CD14-positive monocyte (primary cell): ENCODE measurements around the gene RAPH1. TPM values are rescaled to one million over a fixed set of nuclear protein-coding genes. Genes with fewer than 3 reads are reported as not detected.

Experiments used
- DNase-seq, 3 donors: peaks; one replicate each; pipeline ENCODE4 v3.0.0-alpha.2; 2011 to 2022
- H2AFZ ChIP-seq: 2 replicates; pipeline ENCODE4 v1.6.0; 2012; ENCODE audit warnings: mild to moderate bottlenecking, low read depth, low read length, inconsistent platforms; ENCODE audit not compliant: insufficient read depth, poor library complexity, severe bottlenecking
- H3K27ac ChIP-seq, 2 donors: 1 replicate in 1 of 2; 2 replicates in 1 of 2; pipeline ENCODE4 v1.5.1; 2012 to 2013; ENCODE audit warnings: low read length in 2 of 2, control low read depth in 1 of 2, inconsistent platforms in 1 of 2, low read depth in 1 of 2, mild to moderate bottlenecking in 1 of 2
- H3K27me3 ChIP-seq, 2 donors: one replicate each; pipeline versions ENCODE4 v1.6.0 to v1.6.1; 2011 to 2013; ENCODE audit warnings: low read length in 2 of 2; ENCODE audit not compliant: control insufficient read depth in 2 of 2, insufficient read depth in 2 of 2
- H3K36me3 ChIP-seq, 2 donors: replicated peaks in 1 of 2; 1 replicate in 1 of 2; 2 replicates in 1 of 2; pipeline versions ENCODE4 v1.5.1 to v1.6.1; 2012 to 2013; ENCODE audit warnings: low read length in 2 of 2, control low read depth in 1 of 2, inconsistent platforms in 1 of 2, mild to moderate bottlenecking in 1 of 2; ENCODE audit not compliant: insufficient read depth in 2 of 2, control insufficient read depth in 1 of 2
- H3K4me1 ChIP-seq, 2 donors: 1 replicate in 1 of 2; 2 replicates in 1 of 2; pipeline versions ENCODE4 v1.5.1 to v1.6.1; 2012 to 2013; ENCODE audit warnings: low read length in 2 of 2, control low read depth in 1 of 2, inconsistent platforms in 1 of 2, mild to moderate bottlenecking in 1 of 2, moderate library complexity in 1 of 2; ENCODE audit not compliant: insufficient read depth in 2 of 2, control insufficient read depth in 1 of 2
- H3K4me2 ChIP-seq: replicated peaks from 2 replicates; pipeline ENCODE3; 2012; ENCODE audit warnings: low read length, moderate library complexity, mild to moderate bottlenecking; ENCODE audit not compliant: poor library complexity, severe bottlenecking; ENCODE audit errors: extremely low read depth
- H3K4me3 ChIP-seq, 3 experiments: fragments of 200-600 bp in 1 of 3; sonication (generic) in 1 of 3; replicated peaks in 1 of 3; 1 replicate in 2 of 3; 2 replicates in 1 of 3; pipeline ENCODE4 v1.5.1; 2011 to 2013; ENCODE audit warnings: low read length in 3 of 3, mild to moderate bottlenecking in 3 of 3, control low read depth in 2 of 3, low read depth in 2 of 3, inconsistent platforms in 1 of 3, moderate library complexity in 1 of 3
- H3K79me2 ChIP-seq: 2 replicates; pipeline ENCODE4 v1.6.0; 2012; ENCODE audit warnings: mild to moderate bottlenecking, control low read depth, inconsistent platforms, low read length, moderate library complexity; ENCODE audit not compliant: insufficient read depth
- H3K9ac ChIP-seq: 2 replicates; pipeline ENCODE4 v1.6.0; 2017; ENCODE audit warnings: low read length, mild to moderate bottlenecking; ENCODE audit not compliant: insufficient read depth, poor library complexity, severe bottlenecking
- H3K9me3 ChIP-seq, 2 donors: replicated peaks in 1 of 2; 1 replicate in 1 of 2; 2 replicates in 1 of 2; pipeline versions ENCODE4 v1.5.1 to v1.6.1; 2012 to 2013; ENCODE audit warnings: low read length in 2 of 2, control low read depth in 1 of 2; ENCODE audit not compliant: control insufficient read depth in 1 of 2, insufficient read depth in 1 of 2
- H4K20me1 ChIP-seq: 2 replicates; pipeline ENCODE4 v1.6.0; 2012; ENCODE audit warnings: mild to moderate bottlenecking, low read length, control low read depth, moderate library complexity; ENCODE audit not compliant: insufficient read depth
- H3K27ac Mint-ChIP-seq, 7 donors: one replicate each; pipeline ENCODE4 v1.8.0; 2020; ENCODE audit warnings: mild to moderate bottlenecking in 7 of 7, mixed read lengths in 7 of 7, moderate library complexity in 6 of 7, inconsistent platforms in 2 of 7
- H3K27me3 Mint-ChIP-seq, 3 donors: one replicate each; pipeline ENCODE4 v1.8.0; 2021 to 2022; ENCODE audit warnings: low read depth in 3 of 3, mild to moderate bottlenecking in 3 of 3, mixed read lengths in 3 of 3, moderate library complexity in 3 of 3, inconsistent platforms in 1 of 3
- H3K36me3 Mint-ChIP-seq, 2 donors: one replicate each; pipeline ENCODE4 v1.8.0; 2020; ENCODE audit warnings: mixed read lengths in 2 of 2, inconsistent platforms in 1 of 2, mild to moderate bottlenecking in 1 of 2
- H3K4me1 Mint-ChIP-seq: one replicate; pipeline ENCODE4 v1.8.0; 2020; ENCODE audit warnings: mild to moderate bottlenecking, mixed read lengths
- H3K4me3 Mint-ChIP-seq, 2 donors: one replicate each; pipeline ENCODE4 v1.8.0; 2020; ENCODE audit warnings: mild to moderate bottlenecking in 2 of 2, mixed read lengths in 2 of 2, moderate library complexity in 1 of 2
- H3K9me3 Mint-ChIP-seq, 7 donors: one replicate each; pipeline ENCODE4 v1.8.0; 2020 to 2022; ENCODE audit warnings: mixed read lengths in 7 of 7, mild to moderate bottlenecking in 6 of 7, moderate library complexity in 6 of 7, inconsistent platforms in 2 of 7
- CTCF ChIP-seq: fragments of 200-600 bp; IDR thresholded peaks from one replicate; pipeline ENCODE4 v1.8.0; 2022; ENCODE audit warnings: antibody characterized with exemption, mild to moderate bottlenecking
- WGBS: methylation state at CpG from one replicate; pipeline ENCODE4 v1.1.5; 2013; ENCODE audit warnings: missing lambda C conversion rate; ENCODE audit not compliant: insufficient coverage; 5-methylcytosine and 5-hydroxymethylcytosine counted together
- intact Hi-C, 2 donors: fragments of 100-400 bp; cut with micrococcal nuclease; formaldehyde crosslinking; loops; one replicate each; pipeline versions ENCODE4 v1.15.0 to v1.15.1; 2023
- polyA plus RNA-seq, 3 donors: library from polyadenylated mRNA; depleted of rRNA in 1 of 3; unstranded in 2 of 3; stranded (reverse) in 1 of 3; fragments of 300-500 nt in 2 of 3; fragments of >200 nt in 1 of 3; fragmentation: Illumina TruSeq in 2 of 3; gene quantifications; 1 replicate in 2 of 3; 2 replicates in 1 of 3; pipeline ENCODE4 v1.2.3, GENCODE V29; 2012 to 2021

The RAPH1 gene
- polyA plus RNA-seq, 3 donors = 3.8 to 5.1 (median 4.5) TPM

- DNase-seq = peak in 1 of 3 donors; percentile 9
- no peaks in the 10 kb centered on the region for H4K20me1 ChIP-seq
- no peak overlapping the region for H3K4me3 Mint-ChIP-seq
- no peaks in the 10 kb centered on the region for H3K79me2 ChIP-seq
- WGBS = no CpG with 5 or more reads among the region's 2 CpGs
- H2AFZ ChIP-seq = no peak overlapping the region
- H3K4me3 ChIP-seq = peak overlapping the region in 1 of 3 experiments; percentile 20
- peak overlapping the region; percentile 54 to 92 (median 77) for H3K27ac Mint-ChIP-seq
- H3K4me1 ChIP-seq = peaks cover 32 to 37% of the 10 kb centered on the region in 2 donors
- intact Hi-C loops = no loop called here
- peak overlapping the region in 1 of 2 donors; percentile 67 for H3K27ac ChIP-seq
- no peak for TF ChIP-seq CTCF
- no peak overlapping the region for H3K9ac ChIP-seq
- peaks cover 13 to 16% of the 10 kb centered on the region in 2 donors for H3K36me3 Mint-ChIP-seq
- no peaks in the 10 kb centered on the region for H3K36me3 ChIP-seq
- peaks cover 7 to 23% (median 13%) of the 10 kb centered on the region in 7 donors for H3K9me3 Mint-ChIP-seq
- peaks cover 7 to 10% of the 10 kb centered on the region in 2 donors for H3K9me3 ChIP-seq
- H3K27me3 ChIP-seq = no peaks in the 10 kb centered on the region
- H3K4me2 ChIP-seq = peak overlapping the region; percentile 53
- H3K4me1 Mint-ChIP-seq = peaks cover 36% of the 10 kb centered on the region
- peaks cover 0 to 3% (median 2%) of the 10 kb centered on the region in 3 donors for H3K27me3 Mint-ChIP-seq
Measured at GRCh38 chr2:203500297-203500696, 34.8 kb downstream of the RAPH1 start.

GRCh38 chr2:203498161-203498560 lies 36.9 kb downstream of the RAPH1 start:
- Histone ChIP-seq H2AFZ (no peak overlapping the region), H3K4me2 (no peak overlapping the region), H4K20me1 (no peaks in the 10 kb centered on the region), H3K4me1 (peaks cover 32 to 37% of the 10 kb centered on the region in 2 donors), H3K27me3 (no peaks in the 10 kb centered on the region), H3K27ac (no peak overlapping the region), H3K36me3 (no peaks in the 10 kb centered on the region), H3K9ac (no peak overlapping the region), H3K9me3 (no peaks in the 10 kb centered on the region), H3K79me2 (no peaks in the 10 kb centered on the region), H3K4me3 (no peak overlapping the region)
- intact Hi-C loops = loop anchor here in 1 of 2 donors (5.0 kb wide), 1 partner anchor 159 kb away; no protein-coding TSS in a partner anchor
- peaks cover 36% of the 10 kb centered on the region for H3K4me1 Mint-ChIP-seq
- peak; percentile 78 to 93 (median 92) for DNase-seq
- peak overlapping the region in 6 of 7 donors; percentile 30 to 83 (median 74) for H3K27ac Mint-ChIP-seq
- peaks cover 0 to 8% (median 3%) of the 10 kb centered on the region in 7 donors for H3K9me3 Mint-ChIP-seq
- H3K4me3 Mint-ChIP-seq = no peak overlapping the region
- no peak for TF ChIP-seq CTCF
- H3K36me3 Mint-ChIP-seq = peaks cover 10 to 13% of the 10 kb centered on the region in 2 donors
- peaks cover 0 to 2% (median 0%) of the 10 kb centered on the region in 3 donors for H3K27me3 Mint-ChIP-seq
- no CpG with 5 or more reads among the region's 4 CpGs for WGBS
